HepG2 (cell line): Measurements from ENCODE around the gene PI3. TPM values are rescaled to one million over a fixed set of nuclear protein-coding genes. Genes with fewer than 3 reads are reported as not detected.

Source experiments
- ATAC-seq: fragments of 200-7000 bp; cut with Tn5 transposase; 3 replicates; pipeline ENCODE4 v1.9.1; 2020; ENCODE audit warnings: mild to moderate bottlenecking, moderate library complexity
- BruUV-seq: library from RNA; stranded (reverse); fragments of 400-500 nt; replicated peaks from 2 replicates; lab custom pipeline; 2021; lab: Mats Ljungman, UMichigan
- CTCF ChIA-PET: fragments of 300-600 bp; formaldehyde crosslinking; extraction: SDS; loops from one replicate; lab custom pipeline; 2021; ENCODE audit warnings: low total read pairs, inconsistent platforms, low intra/inter-chr PET ratio; lab: Yijun Ruan, JAX
- POLR2A ChIA-PET: fragments of 350-600 bp; sonication (Branson Sonifier 250); formaldehyde crosslinking; loops from one replicate; lab custom pipeline; 2020; ENCODE audit warnings: antibody characterized with exemption, inconsistent platforms; lab: Yijun Ruan, JAX
- DNase-seq: peaks from one replicate; pipeline ENCODE4 v3.0.0-alpha.2; 2015; ENCODE audit warnings: low spot score
- FAIRE-seq: peaks from 3 replicates; lab custom pipeline; 2011; peaks lifted over from hg19 to GRCh38; lab: Jason Lieb, UNC
- H2AFZ ChIP-seq: one replicate; pipeline ENCODE4 v1.6.1; 2011; ENCODE audit warnings: low read length, inconsistent platforms
- H3K27ac ChIP-seq: fragments of 300-600 bp; 3 replicates; pipeline ENCODE4 v1.8.0; 2011; ENCODE audit warnings: mixed run types, mild to moderate bottlenecking, mixed read lengths, low read length, inconsistent platforms; ENCODE audit not compliant: insufficient read depth; ENCODE audit errors: extremely low read length
- H3K27me3 ChIP-seq, 2 experiments: fragments of 200-600 bp in 1 of 2; 2 replicates in 1 of 2; 3 replicates in 1 of 2; pipeline versions ENCODE4 v1.6.0 to v1.8.0; 2011; ENCODE audit warnings: low read length in 2 of 2, mild to moderate bottlenecking in 2 of 2, moderate library complexity in 2 of 2, inconsistent platforms in 1 of 2; ENCODE audit not compliant: insufficient read depth in 2 of 2, control insufficient read depth in 1 of 2
- H3K36me3 ChIP-seq, 2 experiments: fragments of 200-600 bp in 1 of 2; replicated peaks in 1 of 2; 2 replicates in 1 of 2; 3 replicates in 1 of 2; pipeline versions ENCODE4 v1.5.1 to v1.8.0; 2011; ENCODE audit warnings: low read length in 2 of 2, inconsistent platforms in 1 of 2; ENCODE audit not compliant: insufficient read depth in 2 of 2, control insufficient read depth in 1 of 2
- H3K4me1 ChIP-seq: 2 replicates; pipeline ENCODE4 v1.5.1; 2012; ENCODE audit warnings: low read length, inconsistent platforms; ENCODE audit not compliant: insufficient read depth
- H3K4me2 ChIP-seq: 2 replicates; pipeline ENCODE4 v1.6.0; 2011; ENCODE audit warnings: low read depth, low read length, inconsistent platforms
- H3K4me3 ChIP-seq, 3 experiments: fragments of 200-600 bp in 1 of 3; sonication (generic), shearing (Covaris generic) in 1 of 3; replicated peaks in 1 of 3; 2 replicates each; pipeline ENCODE4 v1.5.1; 2011 to 2016; ENCODE audit warnings: low read length in 3 of 3, inconsistent platforms in 2 of 3, low read depth in 2 of 3, mild to moderate bottlenecking in 2 of 3, control low read depth in 1 of 3, mixed read lengths in 1 of 3; ENCODE audit not compliant: insufficient read depth in 1 of 3
- H3K79me2 ChIP-seq: one replicate; pipeline ENCODE4 v1.6.1; 2011; ENCODE audit warnings: low read length, inconsistent platforms; ENCODE audit not compliant: insufficient read depth
- H3K9ac ChIP-seq: 2 replicates; pipeline ENCODE4 v1.6.0; 2011; ENCODE audit warnings: mild to moderate bottlenecking, low read depth, low read length, inconsistent platforms; ENCODE audit not compliant: insufficient read depth
- H3K9me3 ChIP-seq: 2 replicates; pipeline ENCODE4 v1.5.1; 2012; ENCODE audit warnings: mild to moderate bottlenecking, low read length
- H4K20me1 ChIP-seq: 2 replicates; pipeline ENCODE4 v1.6.0; 2011; ENCODE audit warnings: inconsistent platforms, mild to moderate bottlenecking, low read length, moderate library complexity; ENCODE audit not compliant: insufficient read depth
- NFE2L1 ChIP-seq: sonication (generic); formaldehyde crosslinking; IDR thresholded peaks from 2 replicates; pipeline ENCODE4 v1.4.0; 2020; ENCODE audit warnings: missing genetic modification reagents, mild to moderate bottlenecking, borderline replicate concordance
- ZNF136 ChIP-seq: sonication (generic); formaldehyde crosslinking; IDR thresholded peaks from 2 replicates; pipeline ENCODE4 v1.8.1; 2022; ENCODE audit warnings: low read depth, mild to moderate bottlenecking, moderate library complexity, missing genetic modification reagents
- ZNF839 ChIP-seq: sonication (generic); formaldehyde crosslinking; IDR thresholded peaks from 2 replicates; pipeline ENCODE4 v1.4.0; 2020; ENCODE audit warnings: missing genetic modification reagents, mild to moderate bottlenecking, borderline replicate concordance
- ZNF883 ChIP-seq: sonication (generic); formaldehyde crosslinking; IDR thresholded peaks from 2 replicates; pipeline ENCODE4 v1.5.1; 2020; ENCODE audit warnings: mild to moderate bottlenecking, missing genetic modification reagents; ENCODE audit errors: not compliant biosample characterization
- WGBS: methylation state at CpG from one replicate; pipeline ENCODE4 v1.1.6; 2017; ENCODE audit warnings: low lambda C conversion rate; 5-methylcytosine and 5-hydroxymethylcytosine counted together
- in situ Hi-C: cut with HindIII; loops from 2 replicates; pipeline ENCODE4 v1.10.0; 2017; ENCODE audit warnings: low pct_unique_long_range_greater_than_20kb; ENCODE audit not compliant: extremely low pct_ligation_motif_present
- intact Hi-C: fragments of 100-400 bp; cut with micrococcal nuclease; formaldehyde crosslinking; loops from one replicate; pipeline ENCODE4 v1.10.0; 2022; ENCODE audit not compliant: unreplicated experiment
- polyA plus RNA-seq, 8 experiments: library from polyadenylated mRNA; depleted of rRNA in 3 of 8; stranded (reverse) in 7 of 8; unstranded in 1 of 8; fragments of >200 nt; fragmentation: Illumina TruSeq in 4 of 8; extraction: Trizol in 4 of 8; gene quantifications; 2 replicates each; pipeline versions ENCODE4 v1.2.1 to v1.2.3, GENCODE V29; 2011 to 2016; ENCODE audit warnings: low read depth in 4 of 8, missing spikeins in 1 of 8, mixed read lengths in 1 of 8; ENCODE audit not compliant: insufficient read depth in 1 of 8
- total RNA-seq, 5 experiments: library from RNA; depleted of rRNA; stranded (reverse); fragments of >200 nt; fragmentation: Illumina TruSeq; extraction: Trizol; gene quantifications; 2 replicates each; pipeline ENCODE4 v1.2.3, GENCODE V29; 2016; ENCODE audit warnings: low read depth in 1 of 5

PI3 gene
- total and polyA plus RNA-seq, 2 of the 13 experiments (the other 11 are each of a cell fraction or from before 2014, with no cell fraction given): 0.22 TPM; not detected in 1

DNA sequence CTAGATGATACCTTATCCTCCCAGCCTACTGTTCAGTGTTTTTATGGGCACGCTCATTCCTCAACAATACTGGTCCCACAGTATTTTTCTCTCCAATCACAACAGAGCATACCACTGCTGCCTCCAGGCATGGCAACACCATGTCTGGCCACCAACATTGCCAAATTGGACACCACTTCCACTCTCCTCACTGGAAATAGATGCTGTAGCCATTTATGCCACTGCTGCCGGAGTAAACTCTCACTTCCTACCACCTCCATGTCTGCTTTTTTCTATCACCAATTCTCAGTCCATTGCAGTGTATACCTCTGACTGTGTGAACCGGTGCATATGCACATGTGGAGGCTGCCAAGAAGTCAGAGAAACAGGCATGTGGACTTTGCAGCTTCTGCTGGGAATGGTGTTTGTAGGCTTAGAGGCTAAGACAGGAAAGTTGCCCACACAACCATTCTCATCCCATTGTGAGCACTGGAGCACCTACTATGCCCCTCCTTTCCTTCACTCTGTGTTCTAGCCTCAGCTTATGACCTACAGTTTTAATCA is 14.4 kb downstream of the PI3 start:
- Histone ChIP-seq H3K9ac (no peak overlapping the region), H3K4me3 (no peak overlapping the region), H3K4me2 (no peak overlapping the region), H3K27me3 (peaks cover 0 to 1% of the 10 kb centered on the region in 2 experiments; a peak in 1 of 5 replicates), H2AFZ (no peak overlapping the region), H3K36me3 (no peaks in the 10 kb centered on the region), H3K9me3 (no peaks in the 10 kb centered on the region), H4K20me1 (no peaks in the 10 kb centered on the region), H3K27ac (no peak overlapping the region), H3K79me2 (no peaks in the 10 kb centered on the region), H3K4me1 (no peaks in the 10 kb centered on the region)
- ATAC-seq: no peak
- no peak for TF ChIP-seq ZNF883 (CRISPR knock-in tag)
- no peak for TF ChIP-seq NFE2L1 (CRISPR knock-in tag)
- in situ Hi-C loops (no loop called here), intact Hi-C loops (no loop called here)
- no peak for DNase-seq
- CTCF ChIA-PET: no interaction called here
- 13% methylated on average over 3 of the region's 3 CpGs for WGBS
- no peak for FAIRE-seq
- no TSS peak for BruUV-seq
- POLR2A ChIA-PET: no interaction called here

DNA sequence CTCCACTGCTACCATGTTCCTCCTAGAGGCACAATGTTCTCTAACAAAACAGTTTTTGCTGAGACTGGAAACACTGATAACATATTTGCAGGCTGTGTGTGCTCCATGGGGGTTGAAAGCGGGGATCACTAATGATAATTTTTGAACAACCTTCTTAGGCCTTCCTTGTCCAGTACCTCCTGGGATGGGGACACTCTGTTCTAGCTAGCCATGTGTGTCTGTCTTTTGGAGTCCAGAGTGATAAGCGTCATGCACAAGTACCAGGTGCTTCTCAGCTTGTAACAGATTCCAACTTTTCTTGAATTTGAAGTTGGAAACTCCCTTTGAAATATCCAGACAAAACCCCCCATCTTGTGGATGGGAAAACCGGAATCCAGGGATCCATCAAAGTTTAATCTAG is 15.2 kb downstream of the PI3 start:
- under 1% methylated on average over 3 of the region's 3 CpGs for WGBS
- Histone ChIP-seq H3K36me3 (no peaks in the 10 kb centered on the region), H2AFZ (no peak overlapping the region), H3K27me3 (peaks cover 0 to 1% of the 10 kb centered on the region in 2 experiments; a peak in 1 of 5 replicates), H3K9me3 (no peaks in the 10 kb centered on the region), H3K4me3 (no peak overlapping the region), H4K20me1 (no peaks in the 10 kb centered on the region), H3K79me2 (no peaks in the 10 kb centered on the region), H3K9ac (no peak overlapping the region), H3K4me1 (no peaks in the 10 kb centered on the region), H3K4me2 (no peak overlapping the region), H3K27ac (no peak overlapping the region)
- TF ChIP-seq ZNF839 (no peak), ZNF136 (no peak)
- intact Hi-C loops (no loop called here), in situ Hi-C loops (no loop called here)
- ChIA-PET POLR2A (no interaction called here), CTCF (no interaction called here)
- no peak for DNase-seq
- no TSS peak for BruUV-seq
- FAIRE-seq: no peak
- no peak for ATAC-seq
